Uterus (tissue), 2 donors: Measurements from ENCODE around the gene ROCK2.

Experiments used
- CTCF ChIP-seq, 4 experiments: fragments of 200-600 bp in 2 of 4; fragments of 450-650 bp in 2 of 4; sonication (generic) in 2 of 4; IDR thresholded peaks; one replicate each; pipeline ENCODE4 v1.5.1; 2016 to 2019; ENCODE audit warnings: antibody characterized with exemption in 4 of 4, mild to moderate bottlenecking in 2 of 4, moderate library complexity in 1 of 4
- POLR2A ChIP-seq, 2 donors: fragments of 450-650 bp; IDR thresholded peaks; one replicate each; pipeline ENCODE4 v1.6.1; 2016; ENCODE audit warnings: antibody characterized with exemption in 2 of 2, mild to moderate bottlenecking in 1 of 2, moderate library complexity in 1 of 2

GRCh38 chr2:11144738-11145079 lies 199.7 kb downstream of the ROCK2 start:
- no peak for TF ChIP-seq CTCF (IDR thresholded peaks at IDR 0.05)
- TF ChIP-seq POLR2A (IDR thresholded peaks at IDR 0.05): no peak
